GM21390 (cell line): ENCODE results near the gene C1QA.

Experiments used
- ATAC-seq: cut with Tn5 transposase; IDR thresholded peaks from one replicate; pipeline ENCODE4 v1.9.1; 2021; ENCODE audit not compliant: unreplicated experiment

C1QA gene

GRCh38 chr1:22612671-22613571 is 23.5 kb upstream of the C1QA start:
- ATAC-seq: no peak

- no peak for ATAC-seq
These were observed 22.9 kb upstream of the C1QA start for GRCh38 chr1:22613572-22613918.

- ATAC-seq: no peak
These were observed 22.5 kb upstream of the C1QA start for GRCh38 chr1:22613951-22614350.

GRCh38 chr1:22615886-22616285 is 20.5 kb upstream of the C1QA start:
- no peak for ATAC-seq

- no peak for ATAC-seq
These were observed 19.9 kb upstream of the C1QA start for GRCh38 chr1:22616571-22616970.

GRCh38 chr1:22618056-22618455 is 18.4 kb upstream of the C1QA start:
- ATAC-seq: no peak

GRCh38 chr1:22619252-22619651 is 17.2 kb upstream of the C1QA start:
- ATAC-seq: no peak

GRCh38 chr1:22619798-22620197 is 16.6 kb upstream of the C1QA start:
- ATAC-seq: no peak

GRCh38 chr1:22621761-22622160 is 14.7 kb upstream of the C1QA start:
- no peak for ATAC-seq

- no peak for ATAC-seq
These were observed 11.0 kb upstream of the C1QA start for GRCh38 chr1:22625262-22625925.

- ATAC-seq: no peak
These were observed 9.9 kb upstream of the C1QA start for GRCh38 chr1:22626237-22627157.

- ATAC-seq: no peak
These were observed 9.1 kb upstream of the C1QA start for GRCh38 chr1:22627331-22627730.

- ATAC-seq: no peak
These were observed 7.6 kb upstream of the C1QA start for GRCh38 chr1:22628698-22629444.

GRCh38 chr1:22629886-22630285 is 6.5 kb upstream of the C1QA start:
- ATAC-seq: no peak

GRCh38 chr1:22633697-22634463 is 2.5 kb upstream of the C1QA start:
- ATAC-seq: no peak

GRCh38 chr1:22635436-22635835 is 992 bp upstream of the C1QA start:
- no peak for ATAC-seq

- no peak for ATAC-seq
These were observed 499 bp downstream of the C1QA start for GRCh38 chr1:22636927-22637326.

GRCh38 chr1:22637907-22638445 is 1.5 kb downstream of the C1QA start:
- no peak for ATAC-seq

GRCh38 chr1:22638476-22639234 is 2.2 kb downstream of the C1QA start:
- ATAC-seq: no peak
